IPS-NIHi7 (cell line): ENCODE results near the gene PREX1.

Experiments
- DNase-seq: peaks from one replicate; pipeline ENCODE4 v3.0.0; 2012; ENCODE audit warnings: mixed read lengths; ENCODE audit errors: extremely low spot score

The PREX1 gene

GRCh38 chr20:48623176-48623905 lies 204.5 kb downstream of the PREX1 start:
- no peak for DNase-seq

- DNase-seq = no peak
Measured at GRCh38 chr20:48622421-48622820, 205.4 kb downstream of the PREX1 start.

- no peak for DNase-seq
Measured at GRCh38 chr20:48621376-48622078, 206.3 kb downstream of the PREX1 start.

GRCh38 chr20:48620507-48621375 lies 207.1 kb downstream of the PREX1 start:
- peak; percentile 97 for DNase-seq

- no peak for DNase-seq
Measured at GRCh38 chr20:48620154-48620506, 207.7 kb downstream of the PREX1 start.

- no peak for DNase-seq
Measured at GRCh38 chr20:48619126-48620101, 208.4 kb downstream of the PREX1 start.

- DNase-seq = no peak
Measured at GRCh38 chr20:48618631-48619030, 209.2 kb downstream of the PREX1 start.

- DNase-seq = no peak
Measured at GRCh38 chr20:48618052-48618451, 209.7 kb downstream of the PREX1 start.

GRCh38 chr20:48617481-48617880 lies 210.3 kb downstream of the PREX1 start:
- no peak for DNase-seq

GRCh38 chr20:48616481-48616880 lies 211.3 kb downstream of the PREX1 start:
- no peak for DNase-seq

- no peak for DNase-seq
Measured at GRCh38 chr20:48615871-48616270, 211.9 kb downstream of the PREX1 start.

GRCh38 chr20:48614593-48615274 lies 213.1 kb downstream of the PREX1 start:
- no peak for DNase-seq

GRCh38 chr20:48613926-48614325 lies 213.9 kb downstream of the PREX1 start:
- DNase-seq = no peak

- no peak for DNase-seq
Measured at GRCh38 chr20:48612335-48612734, 215.5 kb downstream of the PREX1 start.

GRCh38 chr20:48610996-48611395 lies 216.8 kb downstream of the PREX1 start:
- DNase-seq = no peak

- DNase-seq = no peak
Measured at GRCh38 chr20:48609491-48609978, 218.3 kb downstream of the PREX1 start.

- no peak for DNase-seq
Measured at GRCh38 chr20:48608756-48609155, 219.0 kb downstream of the PREX1 start.

- DNase-seq = no peak
Measured at GRCh38 chr20:48607544-48607865, 220.3 kb downstream of the PREX1 start.

GRCh38 chr20:48606841-48607543 lies 220.8 kb downstream of the PREX1 start:
- DNase-seq = no peak
